GM19328 (cell line): ENCODE results near the gene DDX41.

ENCODE experiments used
- ATAC-seq: cut with Tn5 transposase; IDR thresholded peaks from one replicate; pipeline ENCODE4 v1.9.1; 2021; ENCODE audit warnings: mild to moderate bottlenecking, moderate library complexity; ENCODE audit not compliant: unreplicated experiment

The DDX41 gene

GRCh38 chr5:177514541-177514940 lies 2.2 kb downstream of the DDX41 start:
- ATAC-seq: no peak

- ATAC-seq: no peak
These were observed 3.3 kb downstream of the DDX41 start for GRCh38 chr5:177513500-177513899.

- ATAC-seq: no peak
These were observed 3.9 kb downstream of the DDX41 start for GRCh38 chr5:177512736-177513380.

- ATAC-seq: no peak
These were observed 4.7 kb downstream of the DDX41 start for GRCh38 chr5:177511796-177512675.

- no peak for ATAC-seq
These were observed 5.6 kb downstream of the DDX41 start for GRCh38 chr5:177511181-177511580.

- no peak for ATAC-seq
These were observed 6.2 kb downstream of the DDX41 start for GRCh38 chr5:177510567-177511053.

- no peak for ATAC-seq
These were observed 6.7 kb downstream of the DDX41 start for GRCh38 chr5:177509991-177510566.

- ATAC-seq: no peak
These were observed 7.3 kb downstream of the DDX41 start, which contains the start of gene DOK3 for GRCh38 chr5:177509381-177509951. DOK3 (minus strand) TSS chr5:177509826; CDS start chr5:177509540, 286 bp downstream.

GRCh38 chr5:177508837-177509236 lies 7.9 kb downstream of the DDX41 start:
- no peak for ATAC-seq

- no peak for ATAC-seq
These were observed 8.5 kb downstream of the DDX41 start for GRCh38 chr5:177508221-177508611.

GRCh38 chr5:177507596-177508220 lies 9.1 kb downstream of the DDX41 start:
- ATAC-seq: no peak

GRCh38 chr5:177507165-177507564 lies 9.6 kb downstream of the DDX41 start:
- ATAC-seq: no peak

GRCh38 chr5:177505075-177505474 lies 11.7 kb downstream of the DDX41 start:
- ATAC-seq: no peak

GRCh38 chr5:177504086-177505056 lies 12.4 kb downstream of the DDX41 start:
- ATAC-seq: no peak

GRCh38 chr5:177503351-177504085 lies 13.2 kb downstream of the DDX41 start:
- ATAC-seq: no peak

- no peak for ATAC-seq
These were observed 13.9 kb downstream of the DDX41 start for GRCh38 chr5:177502886-177503285.

GRCh38 chr5:177501874-177502678 lies 14.7 kb downstream of the DDX41 start:
- ATAC-seq: no peak
